Mammary epithelial cell (primary cell): ENCODE data around the gene HIBCH.
"Not testable (repeated sequence)": the region's sequence is repeated elsewhere in the genome, so short reads cannot be mapped to it uniquely, and the experiment has no call there.

ENCODE experiments used
- EZH2 ChIP-seq: IDR thresholded peaks from 2 replicates; pipeline ENCODE4 v1.6.1; 2012; ENCODE audit warnings: low read length, inconsistent platforms, borderline replicate concordance
- TF ChIP-seq, protein P1 (sequence below), 2 donors: IDR thresholded peaks in 1 of 2; conservative IDR thresholded peaks in 1 of 2; 2 replicates each; pipeline ENCODE4 v1.5.1; 2011 to 2012; ENCODE audit warnings: inconsistent platforms in 2 of 2, low read length in 2 of 2, mild to moderate bottlenecking in 2 of 2, control low read depth in 1 of 2, low read depth in 1 of 2; ENCODE audit not compliant: insufficient read depth in 1 of 2; ENCODE audit errors: extremely low read depth in 1 of 2

- TF ChIP-seq, protein P1, sequence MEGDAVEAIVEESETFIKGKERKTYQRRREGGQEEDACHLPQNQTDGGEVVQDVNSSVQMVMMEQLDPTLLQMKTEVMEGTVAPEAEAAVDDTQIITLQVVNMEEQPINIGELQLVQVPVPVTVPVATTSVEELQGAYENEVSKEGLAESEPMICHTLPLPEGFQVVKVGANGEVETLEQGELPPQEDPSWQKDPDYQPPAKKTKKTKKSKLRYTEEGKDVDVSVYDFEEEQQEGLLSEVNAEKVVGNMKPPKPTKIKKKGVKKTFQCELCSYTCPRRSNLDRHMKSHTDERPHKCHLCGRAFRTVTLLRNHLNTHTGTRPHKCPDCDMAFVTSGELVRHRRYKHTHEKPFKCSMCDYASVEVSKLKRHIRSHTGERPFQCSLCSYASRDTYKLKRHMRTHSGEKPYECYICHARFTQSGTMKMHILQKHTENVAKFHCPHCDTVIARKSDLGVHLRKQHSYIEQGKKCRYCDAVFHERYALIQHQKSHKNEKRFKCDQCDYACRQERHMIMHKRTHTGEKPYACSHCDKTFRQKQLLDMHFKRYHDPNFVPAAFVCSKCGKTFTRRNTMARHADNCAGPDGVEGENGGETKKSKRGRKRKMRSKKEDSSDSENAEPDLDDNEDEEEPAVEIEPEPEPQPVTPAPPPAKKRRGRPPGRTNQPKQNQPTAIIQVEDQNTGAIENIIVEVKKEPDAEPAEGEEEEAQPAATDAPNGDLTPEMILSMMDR (conservative IDR thresholded peaks at IDR 0.05 in 1 of 2, IDR thresholded peaks at IDR 0.05 in 1 of 2; ENCODE audit: extremely low read depth in 1 of 2, insufficient read depth in 1 of 2, low read depth in 1 of 2, low read length in 2 of 2) = not testable (repeated sequence)
- TF ChIP-seq EZH2 = not testable (repeated sequence)
Measured at GRCh38 chr2:190335584-190335983, 16.0 kb upstream of the HIBCH start.
